Measurements from ENCODE around the gene NYNRIN.

NYNRIN gene

DNA sequence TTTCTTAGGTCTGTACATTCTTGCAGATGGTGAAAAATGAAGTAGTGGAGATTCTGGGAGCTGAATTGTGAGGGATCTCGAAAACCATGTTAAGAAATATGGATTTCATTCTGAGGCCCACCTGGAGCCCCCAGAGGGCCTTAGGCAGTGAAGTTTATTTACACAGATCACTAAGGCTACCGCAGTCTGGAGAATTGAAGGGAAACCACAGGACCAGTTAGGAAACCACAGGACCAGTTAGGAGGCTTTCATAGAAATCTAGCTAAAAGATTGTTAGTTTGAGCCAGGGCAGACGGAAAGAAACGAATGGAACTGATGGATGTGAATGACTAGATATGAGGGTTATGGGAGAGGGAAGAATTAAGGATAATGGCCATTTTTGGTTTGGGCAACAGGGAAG is 23.5 kb downstream of the NYNRIN start:
- Histone ChIP-seq H3K27me3 (ENCODE audit: low read depth, low read length) (no peaks in the 10 kb centered on the region), H3K36me3 (ENCODE audit: control insufficient read depth in 1 of 2, insufficient read depth in 2 of 2, low read length in 2 of 2) (no peaks in the 10 kb centered on the region), H3K4me1 (ENCODE audit: control insufficient read depth in 1 of 2, insufficient read depth in 2 of 2, low read length in 2 of 2) (peaks cover 0 to 9% of the 10 kb centered on the region in 2 donors), H3K9me3 (ENCODE audit: control insufficient read depth in 1 of 2, low read length in 2 of 2) (no peaks in the 10 kb centered on the region), H3K27ac (ENCODE audit: low read length) (no peak overlapping the region), H3K4me3 (ENCODE audit: low read depth in 1 of 2, low read length in 2 of 2) (no peak overlapping the region)

DNA sequence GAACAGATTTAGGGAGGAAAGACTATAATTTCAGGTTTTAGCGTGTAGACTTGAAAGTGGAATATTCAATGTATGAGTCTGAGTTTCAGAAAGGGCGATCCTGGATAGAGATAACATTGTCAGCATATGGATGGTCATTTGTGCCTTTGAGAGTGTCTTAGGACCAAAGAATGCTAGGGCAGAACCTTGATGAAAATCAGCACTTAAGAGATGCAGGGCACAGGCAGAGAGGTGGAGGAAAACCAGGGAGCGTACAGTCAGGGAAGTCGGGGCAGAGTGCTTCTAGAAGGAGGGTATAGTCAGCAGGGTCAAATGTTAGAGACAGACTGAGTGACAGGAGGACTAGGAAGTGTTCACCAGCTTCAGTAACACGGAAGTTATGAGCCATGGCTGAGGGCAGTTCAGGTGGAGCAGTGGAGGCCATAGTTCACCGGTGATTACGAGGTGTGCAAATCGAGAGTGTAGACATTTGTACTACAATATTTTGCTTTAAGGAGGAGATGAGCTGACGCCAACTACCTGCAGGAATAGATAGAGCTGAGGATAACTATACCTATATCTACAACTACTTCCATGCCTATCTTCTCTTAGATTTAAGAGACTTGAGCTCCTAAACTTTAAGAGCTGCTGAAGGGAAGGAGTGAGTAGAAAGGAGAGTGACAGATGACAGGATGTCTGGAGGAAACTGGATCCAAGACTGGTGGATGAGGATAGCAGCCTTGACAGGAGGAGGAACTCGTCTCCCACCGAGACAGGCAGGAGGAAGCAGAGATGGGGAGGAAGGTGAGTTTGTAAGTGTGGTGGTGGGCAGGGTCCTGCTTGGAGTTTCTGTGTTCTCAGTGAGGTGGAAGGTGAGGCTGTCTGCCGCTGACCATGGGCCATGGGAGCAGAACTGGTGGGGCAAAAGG is 24.1 kb downstream of the NYNRIN start:
- H3K9me3 ChIP-seq (ENCODE audit: control insufficient read depth in 1 of 2, low read length in 2 of 2): no peaks in the 10 kb centered on the region
- peaks cover 0 to 9% of the 10 kb centered on the region in 2 donors for H3K4me1 ChIP-seq (ENCODE audit: control insufficient read depth in 1 of 2, insufficient read depth in 2 of 2, low read length in 2 of 2)
- peak overlapping the region in 1 of 2 donors; percentile 24 for H3K4me3 ChIP-seq (ENCODE audit: low read depth in 1 of 2, low read length in 2 of 2)
- H3K36me3 ChIP-seq (ENCODE audit: control insufficient read depth in 1 of 2, insufficient read depth in 2 of 2, low read length in 2 of 2): no peaks in the 10 kb centered on the region
- H3K27me3 ChIP-seq (ENCODE audit: low read depth, low read length): no peaks in the 10 kb centered on the region
- peak overlapping the region; percentile 65 for H3K27ac ChIP-seq (ENCODE audit: low read length)

DNA sequence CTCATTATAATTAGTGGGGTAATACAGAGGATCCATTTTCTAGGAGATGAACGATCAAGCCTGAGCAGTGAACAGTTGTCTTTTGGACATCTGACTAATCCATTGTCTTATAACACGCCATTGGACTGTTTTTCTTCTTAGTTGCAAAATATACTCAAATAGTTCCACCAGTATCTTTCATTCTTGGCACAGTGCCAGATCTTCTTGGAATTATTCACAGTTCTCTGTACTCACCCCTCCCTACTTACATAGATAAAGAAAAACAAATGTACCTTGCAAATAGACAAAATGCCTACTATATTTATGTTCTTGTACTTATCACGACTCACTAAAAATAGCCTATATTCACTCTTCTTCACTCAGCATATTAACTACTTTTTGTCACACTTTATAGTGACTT is 26.9 kb downstream of the NYNRIN start:
- Histone ChIP-seq H3K36me3 (ENCODE audit: control insufficient read depth in 1 of 2, insufficient read depth in 2 of 2, low read length in 2 of 2) (no peaks in the 10 kb centered on the region), H3K27ac (ENCODE audit: low read length) (peak overlapping the region; percentile 70), H3K9me3 (ENCODE audit: control insufficient read depth in 1 of 2, low read length in 2 of 2) (no peaks in the 10 kb centered on the region), H3K4me3 (ENCODE audit: low read depth in 1 of 2, low read length in 2 of 2) (no peak overlapping the region), H3K27me3 (ENCODE audit: low read depth, low read length) (no peaks in the 10 kb centered on the region), H3K4me1 (ENCODE audit: control insufficient read depth in 1 of 2, insufficient read depth in 2 of 2, low read length in 2 of 2) (peaks cover 3 to 9% of the 10 kb centered on the region in 2 donors)

DNA sequence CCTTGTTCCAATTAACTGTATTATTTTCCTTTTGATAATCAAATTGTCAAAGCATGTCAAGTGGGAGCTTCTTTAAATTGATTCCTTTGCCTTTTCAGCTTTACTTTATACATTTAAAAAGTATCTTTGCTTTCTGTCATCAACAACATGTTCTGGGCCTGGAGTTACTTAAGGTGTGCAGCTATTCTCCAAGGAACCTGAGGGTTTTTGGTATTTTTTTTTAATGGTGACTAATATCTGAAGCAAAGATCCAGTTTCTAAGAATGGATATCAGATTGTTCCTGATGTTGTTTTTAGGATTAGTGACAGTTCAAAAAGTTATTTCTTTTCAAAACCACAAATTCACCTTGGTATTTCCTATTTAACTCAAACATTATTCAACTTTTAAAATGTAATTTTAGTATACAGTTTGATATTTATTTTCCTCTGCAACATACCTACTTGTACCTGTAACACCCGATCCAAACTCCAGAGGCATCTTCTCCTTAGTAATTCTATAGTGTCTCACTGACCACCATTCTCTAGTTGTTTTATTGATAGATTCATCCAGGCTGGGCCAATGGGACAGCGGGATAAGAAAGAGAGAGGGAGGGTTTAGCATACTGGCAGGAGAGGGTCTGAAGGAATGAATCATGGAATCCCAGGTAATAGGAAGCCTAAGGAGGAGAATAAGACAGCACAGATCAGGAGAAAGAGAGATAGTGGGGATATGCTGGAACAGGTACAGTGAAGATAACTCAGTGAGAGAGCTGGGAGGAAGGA is 27.5 kb downstream of the NYNRIN start:
- Histone ChIP-seq H3K27ac (ENCODE audit: low read length) (peak overlapping the region; percentile 21), H3K4me1 (ENCODE audit: control insufficient read depth in 1 of 2, insufficient read depth in 2 of 2, low read length in 2 of 2) (peaks cover 9 to 15% of the 10 kb centered on the region in 2 donors), H3K36me3 (ENCODE audit: control insufficient read depth in 1 of 2, insufficient read depth in 2 of 2, low read length in 2 of 2) (no peaks in the 10 kb centered on the region), H3K4me3 (ENCODE audit: low read depth in 1 of 2, low read length in 2 of 2) (no peak overlapping the region), H3K9me3 (ENCODE audit: control insufficient read depth in 1 of 2, low read length in 2 of 2) (no peaks in the 10 kb centered on the region), H3K27me3 (ENCODE audit: low read depth, low read length) (no peaks in the 10 kb centered on the region)

DNA sequence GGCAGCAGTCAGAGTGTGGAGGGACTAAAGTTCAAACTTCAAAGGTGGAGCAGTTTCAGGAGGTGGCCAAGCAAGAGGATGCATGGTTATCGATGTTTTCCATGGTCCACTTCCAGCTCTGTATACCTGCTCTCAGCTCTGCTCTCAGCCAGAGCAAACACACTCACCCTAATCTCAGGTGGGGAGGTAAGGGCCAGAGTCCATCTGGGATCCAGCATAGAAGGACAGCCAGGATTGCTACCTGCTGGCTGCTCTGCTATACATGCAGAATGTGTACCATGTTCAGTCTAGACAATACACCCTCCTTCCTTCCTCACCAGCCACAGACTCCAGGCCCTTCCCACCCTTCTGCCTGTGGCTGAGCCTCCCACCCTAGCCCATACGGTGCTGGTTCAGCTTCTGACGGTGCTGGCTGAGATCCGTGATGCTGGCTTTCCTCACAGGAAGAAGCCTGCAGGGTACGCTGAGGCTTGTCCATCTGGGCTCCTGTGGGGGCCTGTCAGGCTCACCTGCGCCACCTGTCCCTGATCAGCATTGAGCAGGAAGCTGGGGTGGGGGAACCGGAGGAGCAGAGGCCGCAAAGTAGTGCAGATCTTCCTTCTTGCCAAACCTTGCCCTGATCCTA is 28.2 kb downstream of the NYNRIN start:
- Histone ChIP-seq H3K4me1 (ENCODE audit: control insufficient read depth in 1 of 2, insufficient read depth in 2 of 2, low read length in 2 of 2) (peaks cover 16 to 18% of the 10 kb centered on the region in 2 donors), H3K36me3 (ENCODE audit: control insufficient read depth in 1 of 2, insufficient read depth in 2 of 2, low read length in 2 of 2) (peaks cover 0 to under 1% of the 10 kb centered on the region in 2 donors), H3K27me3 (ENCODE audit: low read depth, low read length) (no peaks in the 10 kb centered on the region), H3K4me3 (ENCODE audit: low read depth in 1 of 2, low read length in 2 of 2) (no peak overlapping the region), H3K27ac (ENCODE audit: low read length) (peak overlapping the region; percentile 32), H3K9me3 (ENCODE audit: control insufficient read depth in 1 of 2, low read length in 2 of 2) (no peaks in the 10 kb centered on the region)

DNA sequence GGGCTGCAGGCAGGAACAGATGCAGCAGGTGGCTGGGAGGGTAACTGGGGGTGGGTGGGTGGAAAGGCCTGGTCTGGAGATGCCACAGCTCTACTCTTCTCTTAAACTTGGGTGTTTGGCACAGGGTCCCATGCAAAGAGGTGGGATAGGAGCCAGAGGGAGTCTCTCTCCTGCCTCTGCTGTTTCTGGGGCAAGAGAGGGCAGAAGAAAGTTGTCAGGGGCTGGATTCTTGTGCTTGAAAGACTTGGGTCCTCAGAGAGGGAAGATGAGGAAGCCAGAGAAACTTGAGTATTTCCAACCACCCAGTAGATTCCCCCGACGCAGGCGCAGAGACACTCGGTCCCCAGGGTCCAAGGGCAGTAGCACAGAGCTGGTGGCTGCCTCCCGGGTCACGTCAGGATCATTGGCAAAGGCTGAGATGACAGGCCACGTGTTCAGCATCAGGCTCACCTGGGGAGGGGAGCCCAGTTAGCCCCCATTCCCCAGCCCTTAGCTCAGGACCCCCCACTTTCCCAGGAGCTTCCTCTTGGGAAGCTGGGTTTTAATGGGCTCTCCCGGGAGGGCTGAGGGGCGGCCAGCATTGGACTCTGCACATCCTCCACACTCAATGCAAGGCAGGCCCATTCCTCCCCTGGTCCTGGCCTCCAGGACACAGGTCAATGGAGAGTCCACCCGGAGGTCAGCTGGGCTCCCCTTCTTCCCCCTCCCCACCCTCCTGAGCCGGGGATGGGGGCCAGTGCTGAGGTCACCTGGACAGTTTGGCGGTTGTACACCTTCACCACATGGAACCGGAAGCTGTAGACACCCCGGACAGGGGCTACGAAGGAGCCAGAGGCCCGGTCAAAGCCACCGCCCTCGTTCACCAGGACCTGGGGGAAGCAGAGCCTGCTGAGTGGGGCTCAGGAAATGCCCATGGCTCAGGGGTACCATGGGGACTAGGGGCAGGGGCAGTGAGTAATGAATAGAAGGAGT is 29.0 kb downstream of the NYNRIN start:
- Histone ChIP-seq H3K9me3 (ENCODE audit: control insufficient read depth in 1 of 2, low read length in 2 of 2) (no peaks in the 10 kb centered on the region), H3K27ac (ENCODE audit: low read length) (peak overlapping the region; percentile 32), H3K27me3 (ENCODE audit: low read depth, low read length) (no peaks in the 10 kb centered on the region), H3K4me3 (ENCODE audit: low read depth in 1 of 2, low read length in 2 of 2) (no peak overlapping the region), H3K4me1 (ENCODE audit: control insufficient read depth in 1 of 2, insufficient read depth in 2 of 2, low read length in 2 of 2) (peaks cover 19 to 22% of the 10 kb centered on the region in 2 donors), H3K36me3 (ENCODE audit: control insufficient read depth in 1 of 2, insufficient read depth in 2 of 2, low read length in 2 of 2) (peaks cover 5 to 8% of the 10 kb centered on the region in 2 donors)

DNA sequence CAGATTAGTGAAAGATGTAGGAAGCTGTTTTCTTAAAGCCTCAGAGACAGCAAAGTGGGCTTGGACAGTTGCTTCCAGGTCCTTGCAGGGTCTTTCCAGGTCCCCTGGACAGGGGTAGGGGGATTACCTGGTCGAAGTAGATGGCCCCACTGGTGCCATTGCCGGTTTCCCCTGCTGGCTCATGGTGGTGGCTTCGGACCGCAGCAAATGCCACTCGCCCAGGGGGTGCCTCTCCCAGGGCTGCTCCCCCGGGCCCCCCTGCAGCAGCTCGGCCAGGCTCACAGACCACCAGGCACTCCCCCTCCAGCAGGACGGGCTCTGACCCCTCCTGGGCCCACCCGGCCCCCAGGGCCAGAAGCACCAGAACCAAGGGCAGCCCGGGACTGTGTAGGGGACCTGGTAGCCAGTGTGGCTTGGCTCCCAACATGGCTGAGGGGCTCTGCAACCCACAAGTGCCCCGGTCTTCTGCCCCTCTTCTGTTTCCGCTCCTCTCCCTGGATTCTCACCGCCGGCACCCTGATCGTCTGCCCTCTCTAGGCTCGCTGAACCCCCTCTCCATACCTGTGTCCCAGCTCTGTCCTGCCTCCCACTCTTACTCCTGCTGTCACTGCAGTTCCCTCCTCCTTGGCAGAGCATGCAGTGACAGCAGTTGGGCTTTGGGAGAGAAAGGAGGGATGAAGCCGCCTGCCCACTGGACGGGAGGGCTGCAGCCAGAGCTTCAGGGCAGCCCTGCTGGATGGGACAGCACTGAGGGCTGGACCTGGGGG is 30.0 kb downstream of the NYNRIN start:
- Histone ChIP-seq H3K36me3 (ENCODE audit: control insufficient read depth in 1 of 2, insufficient read depth in 2 of 2, low read length in 2 of 2) (peaks cover 14 to 17% of the 10 kb centered on the region in 2 donors), H3K4me3 (ENCODE audit: low read depth in 1 of 2, low read length in 2 of 2) (peak overlapping the region; percentile 55 to 89), H3K4me1 (ENCODE audit: control insufficient read depth in 1 of 2, insufficient read depth in 2 of 2, low read length in 2 of 2) (peaks cover 22 to 26% of the 10 kb centered on the region in 2 donors), H3K27ac (ENCODE audit: low read length) (peak overlapping the region; percentile 91), H3K27me3 (ENCODE audit: low read depth, low read length) (no peaks in the 10 kb centered on the region), H3K9me3 (ENCODE audit: control insufficient read depth in 1 of 2, low read length in 2 of 2) (no peaks in the 10 kb centered on the region)

DNA sequence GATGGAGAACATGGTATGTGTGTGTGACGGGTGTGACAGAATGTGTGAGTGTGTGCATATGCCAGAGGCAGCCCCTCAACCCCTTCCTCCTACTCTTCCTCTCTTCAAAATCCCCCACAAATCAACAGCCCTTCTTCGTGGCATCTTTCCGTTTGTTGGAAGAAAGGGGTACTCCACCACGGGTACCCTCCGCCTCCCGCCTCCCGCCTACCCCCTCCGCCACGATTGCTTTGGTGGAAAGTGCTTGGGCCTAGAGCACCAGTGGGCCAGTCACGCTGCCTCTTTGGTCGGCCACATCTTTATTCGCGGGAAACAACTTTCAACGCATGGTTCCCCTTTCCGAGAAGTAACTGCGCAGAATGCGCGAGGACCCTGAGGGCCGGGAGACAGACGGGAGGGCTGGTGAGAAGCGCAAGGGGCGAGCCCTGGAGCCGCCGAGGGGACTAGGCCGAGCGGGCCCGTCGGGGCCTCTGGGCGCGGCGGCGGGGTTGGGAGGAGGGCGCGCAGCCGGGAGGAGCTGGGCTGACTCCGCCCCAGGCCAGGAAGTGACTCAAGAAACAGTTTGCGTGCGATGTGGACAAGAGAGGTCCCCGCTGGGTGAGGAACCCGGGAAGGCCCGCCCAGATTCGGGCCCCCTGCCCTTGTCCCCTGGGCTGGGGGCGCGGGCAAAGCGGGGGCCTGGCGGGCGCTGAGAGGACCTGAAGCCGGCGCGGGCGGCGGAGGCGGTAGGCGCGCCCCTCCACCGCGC is 30.8 kb downstream of the NYNRIN start, which contains the start of the genes CBLN3 and KHNYN:
Gene CBLN3, minus strand, starts transcription at position 274 of the 748 bp plus-strand sequence. CDS start 614 bp downstream, outside the sequence.
Gene KHNYN, plus strand, starts transcription at position 560 of the 748 bp plus-strand sequence. CDS start 777 bp downstream, outside the sequence.
- peaks cover 17 to 23% of the 10 kb centered on the region in 2 donors for H3K36me3 ChIP-seq (ENCODE audit: control insufficient read depth in 1 of 2, insufficient read depth in 2 of 2, low read length in 2 of 2)
- H3K4me3 ChIP-seq (ENCODE audit: low read depth in 1 of 2, low read length in 2 of 2): peak within 1 kb of the TSS; percentile 89 to 91

DNA sequence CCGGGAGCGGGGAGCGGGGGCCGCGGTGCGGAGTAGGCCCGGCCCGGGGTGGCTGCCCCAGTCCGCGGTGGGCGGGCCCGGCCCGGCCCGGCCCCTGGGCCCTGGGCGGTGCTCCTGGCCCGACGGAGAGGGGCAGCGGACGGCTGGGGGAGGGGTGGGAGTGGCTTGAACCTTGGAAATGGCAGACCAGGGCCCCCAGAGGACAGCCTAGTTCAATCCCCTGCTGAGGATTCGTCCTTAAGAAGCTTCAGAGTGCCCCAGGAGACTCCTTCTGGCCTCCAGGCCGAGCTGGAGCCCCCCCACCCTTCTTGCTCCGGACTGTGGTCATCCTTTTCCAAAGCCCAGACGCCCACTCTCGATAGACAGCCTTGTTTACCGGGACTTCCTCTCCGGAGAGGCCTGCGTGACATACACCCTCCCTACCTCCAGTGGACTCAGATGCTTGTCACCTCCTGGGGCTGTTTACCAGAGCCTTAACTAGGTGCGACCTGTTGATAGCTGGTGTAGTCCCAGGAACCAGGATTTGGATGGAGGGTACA is 31.4 kb downstream of the NYNRIN start:
- H3K36me3 ChIP-seq (ENCODE audit: control insufficient read depth in 1 of 2, insufficient read depth in 2 of 2, low read length in 2 of 2): peaks cover 17 to 28% of the 10 kb centered on the region in 2 donors
- H3K4me1 ChIP-seq (ENCODE audit: control insufficient read depth in 1 of 2, insufficient read depth in 2 of 2, low read length in 2 of 2): peaks cover 20 to 26% of the 10 kb centered on the region in 2 donors

More for the DNA sequence above, 30.8 kb downstream of the NYNRIN start, which contains the start of the genes CBLN3 and KHNYN:
- Histone ChIP-seq H3K4me1 (ENCODE audit: control insufficient read depth in 1 of 2, insufficient read depth in 2 of 2, low read length in 2 of 2) (peaks cover 22 to 26% of the 10 kb centered on the region in 2 donors), H3K27ac (ENCODE audit: low read length) (peak within 1 kb of the TSS; percentile 99), H3K27me3 (ENCODE audit: low read depth, low read length) (no peaks in the 10 kb centered on the region), H3K9me3 (ENCODE audit: control insufficient read depth in 1 of 2, low read length in 2 of 2) (no peaks in the 10 kb centered on the region)

More for the DNA sequence above, 31.4 kb downstream of the NYNRIN start:
- peak overlapping the region; percentile 89 to 91 for H3K4me3 ChIP-seq (ENCODE audit: low read depth in 1 of 2, low read length in 2 of 2)
- H3K9me3 ChIP-seq (ENCODE audit: control insufficient read depth in 1 of 2, low read length in 2 of 2): no peaks in the 10 kb centered on the region
- H3K27ac ChIP-seq (ENCODE audit: low read length): peak overlapping the region; percentile 99
- no peaks in the 10 kb centered on the region for H3K27me3 ChIP-seq (ENCODE audit: low read depth, low read length)
